Osteoblast (primary cell): Measurements from ENCODE around the gene AMOTL1. TPM values are rescaled to one million over a fixed set of nuclear protein-coding genes. Genes with fewer than 3 reads are reported as not detected.

Experiments used
- DNase-seq: peaks from one replicate; pipeline ENCODE4 v3.0.0; 2011; ENCODE audit warnings: low spot score, mixed read lengths; ENCODE audit not compliant: insufficient read length; ENCODE audit errors: missing footprints
- H2AFZ ChIP-seq: 2 replicates; pipeline ENCODE4 v1.6.0; 2011; ENCODE audit warnings: mild to moderate bottlenecking, low read length
- H3K27ac ChIP-seq: 2 replicates; pipeline ENCODE4 v1.5.1; 2011; ENCODE audit warnings: mild to moderate bottlenecking, low read depth, low read length, moderate library complexity
- H3K27me3 ChIP-seq: 2 replicates; pipeline ENCODE4 v1.6.0; 2012; ENCODE audit warnings: mild to moderate bottlenecking, control low read depth, inconsistent platforms, low read length, moderate library complexity; ENCODE audit not compliant: insufficient read depth
- H3K36me3 ChIP-seq: 2 replicates; pipeline ENCODE4 v1.5.1; 2011; ENCODE audit warnings: mild to moderate bottlenecking, low read length, control low read depth, moderate library complexity; ENCODE audit not compliant: insufficient read depth
- H3K4me1 ChIP-seq: 2 replicates; pipeline ENCODE4 v1.5.1; 2011; ENCODE audit warnings: mild to moderate bottlenecking, low read length, control low read depth, moderate library complexity; ENCODE audit not compliant: insufficient read depth
- H3K4me2 ChIP-seq: 2 replicates; pipeline ENCODE4 v1.6.0; 2011; ENCODE audit warnings: mild to moderate bottlenecking, low read length; ENCODE audit not compliant: insufficient read depth
- H3K4me3 ChIP-seq: fragments of 200-600 bp; sonication (generic); 3 replicates; pipeline ENCODE4 v1.5.1; 2012; ENCODE audit warnings: mild to moderate bottlenecking, low read length, inconsistent platforms; ENCODE audit not compliant: insufficient read depth
- H3K79me2 ChIP-seq: 2 replicates; pipeline ENCODE4 v1.6.0; 2012; ENCODE audit warnings: mild to moderate bottlenecking, low read length, control low read depth, inconsistent platforms; ENCODE audit not compliant: insufficient read depth
- H3K9me3 ChIP-seq: 2 replicates; pipeline ENCODE4 v1.5.1; 2011; ENCODE audit warnings: low read depth, low read length, control low read depth
- H4K20me1 ChIP-seq: 2 replicates; pipeline ENCODE4 v1.6.0; 2012; ENCODE audit warnings: mild to moderate bottlenecking, low read length, control low read depth; ENCODE audit not compliant: insufficient read depth
- CTCF ChIP-seq: IDR thresholded peaks from 2 replicates; pipeline ENCODE4 v1.5.1; 2011; ENCODE audit warnings: mild to moderate bottlenecking, low read depth, low read length, moderate library complexity; ENCODE audit errors: extremely low read depth
- total RNA-seq: library from RNA; depleted of rRNA; stranded (reverse); fragments of >200 nt; gene quantifications from 2 replicates; pipeline ENCODE4 v1.2.3, GENCODE V29; 2012

Gene AMOTL1
- total RNA-seq, 1 donor = 53.6 TPM

- no peak overlapping the region for H2AFZ ChIP-seq
- TF ChIP-seq CTCF = no peak
- H3K27ac ChIP-seq = peak overlapping the region; percentile 100
- H3K79me2 ChIP-seq = peaks cover 73% of the 10 kb centered on the region
- no peaks in the 10 kb centered on the region for H3K9me3 ChIP-seq
- no peaks in the 10 kb centered on the region for H3K27me3 ChIP-seq
- no peak for DNase-seq
- peaks cover 17% of the 10 kb centered on the region for H3K36me3 ChIP-seq
- H3K4me1 ChIP-seq = peaks cover 63% of the 10 kb centered on the region
- H4K20me1 ChIP-seq = no peaks in the 10 kb centered on the region
- peak overlapping the region; percentile 70 for H3K4me3 ChIP-seq
- peak overlapping the region; percentile 89 for H3K4me2 ChIP-seq
These were observed 27.5 kb downstream of the AMOTL1 start for GRCh38 chr11:94795476-94796189.

GRCh38 chr11:94796190-94796580 is 28.0 kb downstream of the AMOTL1 start:
- Histone ChIP-seq H3K27me3 (no peaks in the 10 kb centered on the region), H3K9me3 (no peaks in the 10 kb centered on the region), H3K36me3 (peaks cover 22% of the 10 kb centered on the region), H3K4me3 (peak overlapping the region; percentile 70), H4K20me1 (peaks cover 2% of the 10 kb centered on the region), H2AFZ (no peak overlapping the region), H3K4me1 (peaks cover 57% of the 10 kb centered on the region), H3K27ac (peak overlapping the region; percentile 100), H3K4me2 (peak overlapping the region; percentile 89), H3K79me2 (peaks cover 73% of the 10 kb centered on the region)
- no peak for DNase-seq
- no peak for TF ChIP-seq CTCF

GRCh38 chr11:94796863-94797262 is 28.7 kb downstream of the AMOTL1 start:
- peaks cover 51% of the 10 kb centered on the region for H3K4me1 ChIP-seq

More at GRCh38 chr11:94796863-94797262, 28.7 kb downstream of the AMOTL1 start:
- Histone ChIP-seq H3K4me3 (peak overlapping the region; percentile 15), H3K27ac (peak overlapping the region; percentile 100), H3K27me3 (no peaks in the 10 kb centered on the region), H3K79me2 (peaks cover 73% of the 10 kb centered on the region), H3K36me3 (peaks cover 23% of the 10 kb centered on the region), H4K20me1 (peaks cover 4% of the 10 kb centered on the region), H3K4me2 (peak overlapping the region; percentile 89), H2AFZ (no peak overlapping the region), H3K9me3 (no peaks in the 10 kb centered on the region)
- TF ChIP-seq CTCF = no peak
- DNase-seq = no peak
